Omental fat pad (tissue), 4 donors: ENCODE measurements around the gene DNM3. TPM values are rescaled to one million over a fixed set of nuclear protein-coding genes. Genes with fewer than 3 reads are reported as not detected.

Experiments
- ATAC-seq: fragments of 150-250 bp; one replicate; pipeline ENCODE4 v1.9.1; 2016; ENCODE audit warnings: mild to moderate bottlenecking, moderate library complexity; ENCODE audit not compliant: low FRiP score
- DNase-seq: peaks from one replicate; pipeline ENCODE4 v3.0.0-alpha.2; 2019; ENCODE audit warnings: low spot score
- CTCF ChIP-seq, 3 donors: fragments of 450-650 bp; IDR thresholded peaks; one replicate each; pipeline ENCODE4 v1.5.1; 2016 to 2017; ENCODE audit warnings: antibody characterized with exemption in 3 of 3, mild to moderate bottlenecking in 3 of 3, moderate library complexity in 2 of 3
- total RNA-seq, 4 donors: library from RNA; depleted of rRNA; stranded (reverse); fragments of >200 nt; gene quantifications; one replicate each; pipeline ENCODE4 v1.1.0, GENCODE V29; 2016

DNM3 gene
- total RNA-seq, 4 donors from 2014 or later: 2.9 to 15.8 (median 5.5) TPM

- TF ChIP-seq CTCF (IDR thresholded peaks at IDR 0.05): no peak
- ATAC-seq (no peak), DNase-seq (no peak)
Observed at GRCh38 chr1:172277989-172278388, 436.7 kb downstream of the DNM3 start.

- TF ChIP-seq CTCF (IDR thresholded peaks at IDR 0.05): no peak
- no peak for DNase-seq
- ATAC-seq: no peak
Observed at GRCh38 chr1:172278478-172278877, 437.2 kb downstream of the DNM3 start.

GRCh38 chr1:172279939-172280636 lies 438.8 kb downstream of the DNM3 start:
- ATAC-seq (no peak), DNase-seq (no peak)
- TF ChIP-seq CTCF (IDR thresholded peaks at IDR 0.05): no peak

GRCh38 chr1:172283766-172284165 lies 442.5 kb downstream of the DNM3 start:
- DNase-seq (no peak), ATAC-seq (no peak)
- no peak for TF ChIP-seq CTCF (IDR thresholded peaks at IDR 0.05)

GRCh38 chr1:172286629-172287076 lies 445.4 kb downstream of the DNM3 start:
- DNase-seq (no peak), ATAC-seq (peak; percentile 91)
- no peak for TF ChIP-seq CTCF (IDR thresholded peaks at IDR 0.05)

GRCh38 chr1:172287208-172287607 lies 445.9 kb downstream of the DNM3 start:
- ATAC-seq: peak; percentile 80
- peak; percentile 65 for DNase-seq
- TF ChIP-seq CTCF (IDR thresholded peaks at IDR 0.05): no peak

- TF ChIP-seq CTCF (IDR thresholded peaks at IDR 0.05): no peak
- DNase-seq (no peak), ATAC-seq (no peak)
Observed at GRCh38 chr1:172288581-172288980, 447.3 kb downstream of the DNM3 start.
